ENCODE data around the gene GPR61. TPM values are rescaled to one million over a fixed set of nuclear protein-coding genes. Genes with fewer than 3 reads are reported as not detected.
A peak's percentile ranks its signal among the peaks of the same experiment; 100 is the strongest.

Gene GPR61
- total RNA-seq, 1 donor from 2014 or later = not detected

GRCh38 chr1:109564194-109564878, 24.7 kb downstream of the GPR61 start:
- no peak for DNase-seq (ENCODE audit: low read depth, low spot score)
- Mint-ChIP-seq H3K27me3 (ENCODE audit: low read depth) (no peaks in the 10 kb centered on the region), H3K9me3 (no peaks in the 10 kb centered on the region), H3K4me3 (no peak overlapping the region), H3K36me3 (ENCODE audit: low read depth) (no peaks in the 10 kb centered on the region), H3K27ac (ENCODE audit: unreplicated experiment) (peak overlapping the region; percentile 20), H3K4me1 (peaks cover 25% of the 10 kb centered on the region)
- TF ChIP-seq CTCF (conservative IDR thresholded peaks at IDR 0.05) = no peak

- Mint-ChIP-seq H3K27ac (ENCODE audit: unreplicated experiment) (no peak overlapping the region), H3K27me3 (ENCODE audit: low read depth) (no peaks in the 10 kb centered on the region), H3K36me3 (ENCODE audit: low read depth) (no peaks in the 10 kb centered on the region), H3K4me3 (no peak overlapping the region), H3K9me3 (no peaks in the 10 kb centered on the region), H3K4me1 (peaks cover 25% of the 10 kb centered on the region)
- no peak for TF ChIP-seq CTCF (conservative IDR thresholded peaks at IDR 0.05)
- DNase-seq (ENCODE audit: low read depth, low spot score) = no peak
Measured at GRCh38 chr1:109565241-109565640, 25.6 kb downstream of the GPR61 start.

- TF ChIP-seq CTCF (conservative IDR thresholded peaks at IDR 0.05) = no peak
- H3K4me1 Mint-ChIP-seq = peaks cover 25% of the 10 kb centered on the region
- no peak overlapping the region for H3K27ac Mint-ChIP-seq (ENCODE audit: unreplicated experiment)
- no peak for DNase-seq (ENCODE audit: low read depth, low spot score)
- H3K4me3 Mint-ChIP-seq = no peak overlapping the region
- H3K27me3 Mint-ChIP-seq (ENCODE audit: low read depth) = no peaks in the 10 kb centered on the region
- no peaks in the 10 kb centered on the region for H3K36me3 Mint-ChIP-seq (ENCODE audit: low read depth)
- no peaks in the 10 kb centered on the region for H3K9me3 Mint-ChIP-seq
Measured at GRCh38 chr1:109566982-109567381, 27.3 kb downstream of the GPR61 start.

- Mint-ChIP-seq H3K27ac (ENCODE audit: unreplicated experiment) (no peak overlapping the region), H3K36me3 (ENCODE audit: low read depth) (no peaks in the 10 kb centered on the region), H3K27me3 (ENCODE audit: low read depth) (no peaks in the 10 kb centered on the region), H3K4me1 (peaks cover 22% of the 10 kb centered on the region), H3K4me3 (no peak overlapping the region), H3K9me3 (no peaks in the 10 kb centered on the region)
- TF ChIP-seq CTCF (conservative IDR thresholded peaks at IDR 0.05) = no peak
- DNase-seq (ENCODE audit: low read depth, low spot score) = no peak
Measured at GRCh38 chr1:109567877-109568672, 28.4 kb downstream of the GPR61 start.

GRCh38 chr1:109569323-109569722, 29.7 kb downstream of the GPR61 start:
- Mint-ChIP-seq H3K27ac (ENCODE audit: unreplicated experiment) (no peak overlapping the region), H3K4me1 (peaks cover 11% of the 10 kb centered on the region), H3K36me3 (ENCODE audit: low read depth) (no peaks in the 10 kb centered on the region), H3K9me3 (no peaks in the 10 kb centered on the region), H3K27me3 (ENCODE audit: low read depth) (no peaks in the 10 kb centered on the region), H3K4me3 (no peak overlapping the region)
- no peak for DNase-seq (ENCODE audit: low read depth, low spot score)
- TF ChIP-seq CTCF (conservative IDR thresholded peaks at IDR 0.05) = no peak
